ENCODE results near the gene SLC4A2.
"Not testable (repeated sequence)": the region's sequence is repeated elsewhere in the genome, so short reads cannot be mapped to it uniquely, and the experiment has no call there.

Gene SLC4A2

GRCh38 chr7:151040616-151041375 is 18.6 kb upstream of the SLC4A2 start:
- no peak for FAIRE-seq
- TF ChIP-seq SPI1 (IDR thresholded peaks at IDR 0.05; ENCODE audit: low read depth, low read length) = no peak
- TF ChIP-seq POLR2AphosphoS5 (IDR thresholded peaks at IDR 0.05; ENCODE audit: low read depth, low read length) = no peak
- no peak for TF ChIP-seq TAF1 (IDR thresholded peaks at IDR 0.05; ENCODE audit: low read depth, low read length)
- TF ChIP-seq POU2F2 (IDR thresholded peaks at IDR 0.05; ENCODE audit: low read depth, low read length) = no peak
- no peak for TF ChIP-seq PAX5 (IDR thresholded peaks at IDR 0.05; ENCODE audit: insufficient read depth, low read length, severe bottlenecking)
- TF ChIP-seq POLR2A (IDR thresholded peaks at IDR 0.05; ENCODE audit: low read depth, low read length) = no peak
- DNase-seq (ENCODE audit: insufficient read length, low spot score) = no peak

- not testable (repeated sequence) for FAIRE-seq
Measured at GRCh38 chr7:151043449-151043848, 15.9 kb upstream of the SLC4A2 start.

GRCh38 chr7:151043959-151044358 is 15.4 kb upstream of the SLC4A2 start:
- FAIRE-seq (no peak), DNase-seq (ENCODE audit: insufficient read length, low spot score) (no peak)
- TF ChIP-seq POU2F2 (IDR thresholded peaks at IDR 0.05; ENCODE audit: low read depth, low read length) (no peak), SPI1 (IDR thresholded peaks at IDR 0.05; ENCODE audit: low read depth, low read length) (no peak), POLR2AphosphoS5 (IDR thresholded peaks at IDR 0.05; ENCODE audit: low read depth, low read length) (no peak), PAX5 (IDR thresholded peaks at IDR 0.05; ENCODE audit: insufficient read depth, low read length, severe bottlenecking) (no peak), TAF1 (IDR thresholded peaks at IDR 0.05; ENCODE audit: low read depth, low read length) (no peak), POLR2A (IDR thresholded peaks at IDR 0.05; ENCODE audit: low read depth, low read length) (no peak)

More at GRCh38 chr7:151043449-151043848, 15.9 kb upstream of the SLC4A2 start:
- DNase-seq (ENCODE audit: insufficient read length, low spot score) = not testable (repeated sequence)

- TF ChIP-seq POLR2AphosphoS5 (IDR thresholded peaks at IDR 0.05; ENCODE audit: low read depth, low read length) (no peak), POLR2A (IDR thresholded peaks at IDR 0.05; ENCODE audit: low read depth, low read length) (no peak), PAX5 (IDR thresholded peaks at IDR 0.05; ENCODE audit: insufficient read depth, low read length, severe bottlenecking) (no peak), TAF1 (IDR thresholded peaks at IDR 0.05; ENCODE audit: low read depth, low read length) (no peak), SPI1 (IDR thresholded peaks at IDR 0.05; ENCODE audit: low read depth, low read length) (no peak)
- FAIRE-seq = no peak
- no peak for DNase-seq (ENCODE audit: insufficient read length, low spot score)
Measured at GRCh38 chr7:151045262-151045661, 14.1 kb upstream of the SLC4A2 start.

- DNase-seq (ENCODE audit: insufficient read length, low spot score) = no peak
- no peak for TF ChIP-seq PAX5 (IDR thresholded peaks at IDR 0.05; ENCODE audit: insufficient read depth, low read length, severe bottlenecking)
- TF ChIP-seq POLR2AphosphoS5 (IDR thresholded peaks at IDR 0.05; ENCODE audit: low read depth, low read length) = no peak
- TF ChIP-seq SPI1 (IDR thresholded peaks at IDR 0.05; ENCODE audit: low read depth, low read length) = no peak
- no peak for TF ChIP-seq POU2F2 (IDR thresholded peaks at IDR 0.05; ENCODE audit: low read depth, low read length)
- no peak for TF ChIP-seq POLR2A (IDR thresholded peaks at IDR 0.05; ENCODE audit: low read depth, low read length)
- TF ChIP-seq TAF1 (IDR thresholded peaks at IDR 0.05; ENCODE audit: low read depth, low read length) = no peak
- no peak for FAIRE-seq
Measured at GRCh38 chr7:151045967-151046366, 13.4 kb upstream of the SLC4A2 start.

- no peak for TF ChIP-seq SPI1 (IDR thresholded peaks at IDR 0.05; ENCODE audit: low read depth, low read length)
- no peak for TF ChIP-seq TAF1 (IDR thresholded peaks at IDR 0.05; ENCODE audit: low read depth, low read length)
- no peak for TF ChIP-seq POU2F2 (IDR thresholded peaks at IDR 0.05; ENCODE audit: low read depth, low read length)
- TF ChIP-seq POLR2A (IDR thresholded peaks at IDR 0.05; ENCODE audit: low read depth, low read length) = no peak
- no peak for TF ChIP-seq PAX5 (IDR thresholded peaks at IDR 0.05; ENCODE audit: insufficient read depth, low read length, severe bottlenecking)
- TF ChIP-seq POLR2AphosphoS5 (IDR thresholded peaks at IDR 0.05; ENCODE audit: low read depth, low read length) = no peak
- DNase-seq (ENCODE audit: insufficient read length, low spot score) (no peak), FAIRE-seq (no peak)
Measured at GRCh38 chr7:151046603-151047573, 12.5 kb upstream of the SLC4A2 start.

- DNase-seq (ENCODE audit: insufficient read length, low spot score) = no peak
- TF ChIP-seq POLR2A (IDR thresholded peaks at IDR 0.05; ENCODE audit: low read depth, low read length) (no peak), POU2F2 (IDR thresholded peaks at IDR 0.05; ENCODE audit: low read depth, low read length) (no peak), SPI1 (IDR thresholded peaks at IDR 0.05; ENCODE audit: low read depth, low read length) (no peak), POLR2AphosphoS5 (IDR thresholded peaks at IDR 0.05; ENCODE audit: low read depth, low read length) (no peak), PAX5 (IDR thresholded peaks at IDR 0.05; ENCODE audit: insufficient read depth, low read length, severe bottlenecking) (no peak), TAF1 (IDR thresholded peaks at IDR 0.05; ENCODE audit: low read depth, low read length) (no peak)
- no peak for FAIRE-seq
Measured at GRCh38 chr7:151047976-151048815, 11.2 kb upstream of the SLC4A2 start, which contains the start of gene ASIC3. ASIC3 (plus strand) TSS chr7:151048531; CDS start chr7:151048886, 355 bp downstream.

GRCh38 chr7:151048911-151049463 is 10.4 kb upstream of the SLC4A2 start:
- TF ChIP-seq POLR2AphosphoS5 (IDR thresholded peaks at IDR 0.05; ENCODE audit: low read depth, low read length) (no peak), TAF1 (IDR thresholded peaks at IDR 0.05; ENCODE audit: low read depth, low read length) (no peak), POU2F2 (IDR thresholded peaks at IDR 0.05; ENCODE audit: low read depth, low read length) (no peak), SPI1 (IDR thresholded peaks at IDR 0.05; ENCODE audit: low read depth, low read length) (no peak), PAX5 (IDR thresholded peaks at IDR 0.05; ENCODE audit: insufficient read depth, low read length, severe bottlenecking) (no peak), POLR2A (IDR thresholded peaks at IDR 0.05; ENCODE audit: low read depth, low read length) (no peak)
- DNase-seq (ENCODE audit: insufficient read length, low spot score) (no peak), FAIRE-seq (no peak)
